Fibroblast of the aortic adventitia (primary cell): Measurements from ENCODE around the gene VWA5B2. TPM values are rescaled to one million over a fixed set of nuclear protein-coding genes. Genes with fewer than 3 reads are reported as not detected.

ENCODE experiments used
- DNase-seq: peaks from one replicate; pipeline ENCODE4 v3.0.0-alpha.2; 2010; ENCODE audit warnings: low read depth
- H3K4me3 ChIP-seq: 2 replicates; pipeline ENCODE4 v1.5.1; 2011; ENCODE audit warnings: low read depth, mild to moderate bottlenecking, control low read depth, low read length, moderate library complexity
- CTCF ChIP-seq: IDR thresholded peaks from 2 replicates; pipeline ENCODE4 v1.5.1; 2011; ENCODE audit warnings: mild to moderate bottlenecking, low read length, control low read depth, inconsistent platforms; ENCODE audit not compliant: insufficient read depth
- total RNA-seq: library from RNA; depleted of rRNA; stranded (reverse); fragments of >200 nt; gene quantifications from 2 replicates; pipeline ENCODE4 v1.2.3, GENCODE V29; 2012; ENCODE audit warnings: low replicate concordance

The VWA5B2 gene
- total RNA-seq, 1 donor: 0.72 TPM

- DNase-seq: no peak
- TF ChIP-seq CTCF: no peak
Measured at GRCh38 chr3:184236636-184237035, 7.3 kb downstream of the VWA5B2 start.

GRCh38 chr3:184237211-184237610 lies 7.8 kb downstream of the VWA5B2 start:
- no peak for TF ChIP-seq CTCF
- DNase-seq: no peak
- no peak overlapping the region for H3K4me3 ChIP-seq

More at GRCh38 chr3:184236636-184237035, 7.3 kb downstream of the VWA5B2 start:
- no peak overlapping the region for H3K4me3 ChIP-seq

- H3K4me3 ChIP-seq: no peak overlapping the region
- no peak for DNase-seq
- TF ChIP-seq CTCF: no peak
Measured at GRCh38 chr3:184237807-184238206, 8.4 kb downstream of the VWA5B2 start.

GRCh38 chr3:184238246-184238818 lies 8.9 kb downstream of the VWA5B2 start:
- DNase-seq: no peak
- no peak overlapping the region for H3K4me3 ChIP-seq

GRCh38 chr3:184239221-184239620 lies 9.8 kb downstream of the VWA5B2 start:
- DNase-seq: no peak
- no peak for TF ChIP-seq CTCF
- no peak overlapping the region for H3K4me3 ChIP-seq

More at GRCh38 chr3:184238246-184238818, 8.9 kb downstream of the VWA5B2 start:
- TF ChIP-seq CTCF: no peak

GRCh38 chr3:184239708-184240107 lies 10.3 kb downstream of the VWA5B2 start:
- no peak for DNase-seq
- no peak for TF ChIP-seq CTCF
- H3K4me3 ChIP-seq: no peak overlapping the region
